Body of pancreas (tissue), 4 donors: ENCODE data around the gene F12.

Experiments
- CTCF ChIP-seq, 7 experiments: fragments of 450-650 bp in 4 of 7; fragments of 200-600 bp in 3 of 7; sonication (generic) in 3 of 7; IDR thresholded peaks; one replicate each; pipeline ENCODE4 v1.5.1; 2016 to 2019; ENCODE audit warnings: antibody characterized with exemption in 7 of 7
- POLR2A ChIP-seq, 3 donors: fragments of 450-650 bp; IDR thresholded peaks; one replicate each; pipeline ENCODE4 v1.6.1; 2016; ENCODE audit warnings: antibody characterized with exemption in 3 of 3, mild to moderate bottlenecking in 2 of 3

GRCh38 chr5:177363565-177363964, 45.8 kb downstream of the F12 start:
- no peak for TF ChIP-seq CTCF (IDR thresholded peaks at IDR 0.05)
- TF ChIP-seq POLR2A (IDR thresholded peaks at IDR 0.05) = no peak
